Measurements from ENCODE around the gene IL27RA.
"Not testable (repeated sequence)": the region's sequence is repeated elsewhere in the genome, so short reads cannot be mapped to it uniquely, and the experiment has no call there.

Gene IL27RA

GRCh38 chr19:14012378-14012915 is 19.1 kb upstream of the IL27RA start:
- H3K27ac ChIP-seq, result no peak overlapping the region
- TF ChIP-seq CTCF (conservative IDR thresholded peaks at IDR 0.05; ENCODE audit: low read depth), result no peak
- ChIA-PET CTCF (no interaction called here), POLR2A (ENCODE audit: low non-redundant PET) (no interaction called here)
- DNase-seq (ENCODE audit: low spot score), result no peak

- H3K27ac ChIP-seq, result no peak overlapping the region
- TF ChIP-seq CTCF (conservative IDR thresholded peaks at IDR 0.05; ENCODE audit: low read depth), result no peak
- ChIA-PET POLR2A (ENCODE audit: low non-redundant PET) (no interaction called here), CTCF (no interaction called here)
- no peak for DNase-seq (ENCODE audit: low spot score)
Observed at GRCh38 chr19:14015524-14016035, 16.0 kb upstream of the IL27RA start.

GRCh38 chr19:14019100-14019499 is 12.5 kb upstream of the IL27RA start:
- no peak for DNase-seq (ENCODE audit: low spot score)
- no peak overlapping the region for H3K27ac ChIP-seq
- CTCF ChIA-PET, result interaction anchor here (0.5 to 1.0 kb wide), 4 partner anchors 30 to 934 kb away, joined by 3 read pairs; no protein-coding TSS in a partner anchor
- POLR2A ChIA-PET (ENCODE audit: low non-redundant PET), result interaction anchor here (1.2 kb wide), 1 partner anchor 12 kb away, joined by 3 read pairs; no protein-coding TSS in a partner anchor
- TF ChIP-seq CTCF (conservative IDR thresholded peaks at IDR 0.05; ENCODE audit: low read depth), result no peak

- H3K27ac ChIP-seq; POLR2A ChIA-PET (ENCODE audit: low non-redundant PET); DNase-seq (ENCODE audit: low spot score): not testable (repeated sequence)
- CTCF ChIA-PET, result interaction anchor here (0.5 to 1.0 kb wide), 2 partner anchors 45 to 935 kb away, joined by 3 read pairs; no protein-coding TSS in a partner anchor
Observed at GRCh38 chr19:14019739-14020138, 11.8 kb upstream of the IL27RA start.

GRCh38 chr19:14021474-14021873 is 10.1 kb upstream of the IL27RA start:
- no peak overlapping the region for H3K27ac ChIP-seq
- no peak for DNase-seq (ENCODE audit: low spot score)
- ChIA-PET CTCF (interaction anchor here (0.8 to 1.1 kb wide), 2 partner anchors 21 to 38 kb away, joined by 3 to 4 read pairs; no protein-coding TSS in a partner anchor), POLR2A (ENCODE audit: low non-redundant PET) (no interaction called here)
- no peak for TF ChIP-seq CTCF (conservative IDR thresholded peaks at IDR 0.05; ENCODE audit: low read depth)

GRCh38 chr19:14022469-14022868 is 9.1 kb upstream of the IL27RA start:
- no peak for TF ChIP-seq CTCF (conservative IDR thresholded peaks at IDR 0.05; ENCODE audit: low read depth)
- CTCF ChIA-PET, result interaction anchor here (1.1 kb wide), 1 partner anchor 20 kb away, joined by 4 read pairs; no protein-coding TSS in a partner anchor
- no peak for DNase-seq (ENCODE audit: low spot score)
- no peak overlapping the region for H3K27ac ChIP-seq
- POLR2A ChIA-PET (ENCODE audit: low non-redundant PET), result no interaction called here

Measured in RWPE1 (cell line).